K562 (cell line): ENCODE results near the gene COL26A1. TPM values are rescaled to one million over a fixed set of nuclear protein-coding genes. Genes with fewer than 3 reads are reported as not detected.

ENCODE experiments used
- ATAC-seq: fragments of 200-7000 bp; cut with Tn5 transposase; 3 replicates; pipeline ENCODE4 v1.9.1; 2020; ENCODE audit warnings: moderate library complexity
- Bru-seq: library from RNA; stranded (reverse); fragments of 400-500 nt; gene quantifications from one replicate; lab custom pipeline; 2021; lab: Mats Ljungman, UMichigan
- BruChase-seq, 2 experiments: library from RNA; stranded (reverse); fragments of 400-500 nt; gene quantifications; one replicate each; lab custom pipeline; 2021; lab: Mats Ljungman, UMichigan
- BruUV-seq: library from RNA; stranded (reverse); fragments of 400-500 nt; replicated peaks from 2 replicates; lab custom pipeline; 2021; lab: Mats Ljungman, UMichigan
- CTCF ChIA-PET: fragments of 300-600 bp; formaldehyde crosslinking; extraction: SDS; loops from one replicate; lab custom pipeline; 2021; ENCODE audit warnings: low intra/inter-chr PET ratio; lab: Yijun Ruan, JAX
- POLR2A ChIA-PET: fragments of 300-600, 350-650 bp; sonication (Branson Sonifier 250); formaldehyde crosslinking; extraction: SDS; loops from one replicate; lab custom pipeline; 2021; ENCODE audit warnings: antibody characterized with exemption, inconsistent platforms; lab: Yijun Ruan, JAX
- DNase-seq, 4 experiments: peaks; one replicate each; pipeline versions ENCODE4 v3.0.0 to v3.0.0-alpha.2; 2011 to 2018; ENCODE audit warnings: low spot score in 3 of 4, mixed read lengths in 3 of 4; ENCODE audit errors: extremely low read depth in 1 of 4
- FAIRE-seq: peaks from 2 replicates; lab custom pipeline; 2011; peaks lifted over from hg19 to GRCh38; lab: Jason Lieb, UNC
- H2AFZ ChIP-seq: 2 replicates; pipeline ENCODE4 v1.6.0; 2011; ENCODE audit warnings: low read depth, low read length, control low read depth, inconsistent platforms
- H3K27ac ChIP-seq: fragments of 200-600 bp; 3 replicates; pipeline ENCODE4 v1.8.0; 2011; ENCODE audit warnings: low read depth, mild to moderate bottlenecking, control low read depth, inconsistent platforms, low read length, moderate library complexity, mixed read lengths; ENCODE audit errors: extremely low read depth
- H3K27me3 ChIP-seq, 2 experiments: fragments of 300-600 bp in 1 of 2; 2 replicates in 1 of 2; 3 replicates in 1 of 2; pipeline versions ENCODE4 v1.6.0 to v1.8.0; 2011; ENCODE audit warnings: inconsistent platforms in 2 of 2, low read length in 2 of 2, mild to moderate bottlenecking in 1 of 2, mixed read lengths in 1 of 2, moderate library complexity in 1 of 2; ENCODE audit not compliant: control insufficient read depth in 2 of 2, insufficient read depth in 2 of 2
- H3K36me3 ChIP-seq: fragments of 300-600 bp; 3 replicates; pipeline ENCODE4 v1.8.0; 2011; ENCODE audit warnings: mild to moderate bottlenecking, low read length, inconsistent platforms; ENCODE audit not compliant: control insufficient read depth, insufficient read depth
- H3K4me1 ChIP-seq, 2 experiments: fragments of 200-600 bp in 1 of 2; replicated peaks in 1 of 2; 2 replicates in 1 of 2; 3 replicates in 1 of 2; pipeline versions ENCODE4 v1.5.1 to v1.8.0; 2011; ENCODE audit warnings: inconsistent platforms in 2 of 2, low read length in 2 of 2, mild to moderate bottlenecking in 1 of 2, mixed read lengths in 1 of 2, moderate library complexity in 1 of 2; ENCODE audit not compliant: control insufficient read depth in 2 of 2, insufficient read depth in 2 of 2
- H3K4me2 ChIP-seq: 2 replicates; pipeline ENCODE4 v1.6.1; 2011; ENCODE audit warnings: low read length, control low read depth, inconsistent platforms, mixed read lengths; ENCODE audit not compliant: insufficient read depth
- H3K4me3 ChIP-seq: fragments of 200-600 bp; sonication (generic), shearing (Covaris generic); 2 replicates; pipeline ENCODE4 v1.5.1; 2016; ENCODE audit warnings: control low read depth, inconsistent platforms
- H3K79me2 ChIP-seq: fragments of 200-600 bp; 3 replicates; pipeline ENCODE4 v1.8.0; 2011; ENCODE audit warnings: low read length, inconsistent platforms; ENCODE audit not compliant: control insufficient read depth, insufficient read depth
- H3K9ac ChIP-seq, 2 experiments: 2 replicates each; pipeline versions ENCODE4 v1.6.0 to v1.6.1; 2011; ENCODE audit warnings: low read depth in 2 of 2, low read length in 2 of 2, control low read depth in 1 of 2, inconsistent platforms in 1 of 2, mild to moderate bottlenecking in 1 of 2, mixed read lengths in 1 of 2; ENCODE audit not compliant: insufficient read depth in 1 of 2
- H3K9me1 ChIP-seq: one replicate; pipeline ENCODE4 v1.6.0; 2011; ENCODE audit warnings: inconsistent platforms, mild to moderate bottlenecking, low read length, moderate library complexity; ENCODE audit not compliant: control insufficient read depth, insufficient read depth
- H3K9me3 ChIP-seq: replicated peaks from 2 replicates; pipeline ENCODE4 v1.5.1; 2011; ENCODE audit warnings: low read depth, low read length, inconsistent platforms; ENCODE audit not compliant: control insufficient read depth, insufficient read depth
- H4K20me1 ChIP-seq: replicated peaks from 2 replicates; pipeline ENCODE4 v1.6.1; 2011; ENCODE audit warnings: low read length, inconsistent platforms, mixed read lengths; ENCODE audit not compliant: control insufficient read depth, insufficient read depth
- GABPB1 ChIP-seq: sonication (generic); formaldehyde crosslinking; IDR thresholded peaks from 2 replicates; pipeline ENCODE4 v1.8.0; 2022; ENCODE audit warnings: mild to moderate bottlenecking, missing genetic modification reagents
- SFPQ ChIP-seq: fragments of 200-400 bp; formaldehyde crosslinking; IDR thresholded peaks from 2 replicates; pipeline ENCODE4 v1.6.1; 2017; ENCODE audit warnings: mild to moderate bottlenecking, low read depth, low read length, moderate library complexity
- ZNF217 ChIP-seq: sonication (generic); formaldehyde crosslinking; IDR thresholded peaks from 2 replicates; pipeline ENCODE4 v1.8.0; 2022; ENCODE audit warnings: mild to moderate bottlenecking, missing genetic modification reagents
- ZNF57 ChIP-seq: fragments of 450-650 bp; formaldehyde crosslinking; IDR thresholded peaks from 2 replicates; pipeline ENCODE4 v1.4.0; 2020; ENCODE audit warnings: mild to moderate bottlenecking, moderate library complexity
- WGBS: fragments of 100-300 bp; shearing (Covaris generic); methylation state at CpG from one replicate; pipeline ENCODE4 v1.1.6; 2016; ENCODE audit warnings: low coverage, mixed read lengths; ENCODE audit not compliant: insufficient coverage; ENCODE audit errors: missing lambda C conversion rate; 5-methylcytosine and 5-hydroxymethylcytosine counted together
- in situ Hi-C: fragments of 300-500 bp; cut with MboI; formaldehyde crosslinking; loops from 4 replicates; pipeline ENCODE4 v1.15.0; 2018; ENCODE audit warnings: inconsistent platforms, mixed read lengths
- intact Hi-C: fragments of 100-400 bp; cut with micrococcal nuclease; formaldehyde crosslinking; loops from 2 replicates; pipeline ENCODE4 v1.14.2; 2022
- long read RNA-seq, 3 experiments: library from polyadenylated mRNA in 2 of 3; library from RNA in 1 of 3; unstranded in 2 of 3; stranded (forward) in 1 of 3; transcript quantifications; one replicate each; pipeline ENCODE4 v2.0.0, GENCODE V29; 2019 to 2022
- polyA minus RNA-seq, 3 experiments: library from RNA; depleted of rRNA, polyadenylated mRNA; stranded (reverse); fragments of >200 nt; gene quantifications; 2 replicates each; pipeline ENCODE4 v1.2.3, GENCODE V29; 2011
- polyA plus RNA-seq, 8 experiments: library from polyadenylated mRNA; depleted of rRNA in 4 of 8; stranded (reverse) in 5 of 8; unstranded in 3 of 8; fragments of >200 nt; fragmentation: Nextera tagmentation in 2 of 8; fragmentation: Illumina TruSeq in 1 of 8; extraction: Ambion mirVana in 2 of 8; extraction: Trizol in 1 of 8; gene quantifications; 2 replicates each; pipeline versions ENCODE4 v1.2.1 to v1.2.3, GENCODE V29; 2011 to 2014; ENCODE audit warnings: inconsistent platforms in 1 of 8, missing spikeins in 1 of 8
- total RNA-seq, 7 experiments: library from RNA; depleted of rRNA in 6 of 7; stranded (reverse); fragments of >200 nt in 6 of 7; fragmentation: Illumina TruSeq in 2 of 7; extraction: Trizol in 2 of 7; gene quantifications; 2 replicates each; pipeline versions ENCODE4 v1.2.1 to v1.2.3, GENCODE V29; 2011 to 2021; ENCODE audit warnings: low replicate concordance in 1 of 7

COL26A1 gene
- total RNA-seq (2011; cell fraction: chromatin; rRNA removed; ENCODE audit: low replicate concordance): not detected in 2 replicates
- total RNA-seq (2011; cell fraction: nucleolus; rRNA removed): not detected in 2 replicates
- total RNA-seq (2011; cell fraction: nucleoplasm; rRNA removed): not detected in 2 replicates
- total RNA-seq (2014; rRNA removed): 0.05 and 0.12 TPM in 2 replicates
- total RNA-seq (2014; rRNA removed; fragmentation: Illumina TruSeq; extraction: Trizol): not detected in 2 replicates
- total RNA-seq (2015; rRNA removed; fragmentation: Illumina TruSeq; extraction: Trizol): not detected in 2 replicates
- 0.09 and 0.16 TPM in 2 replicates for total RNA-seq (2021)
- polyA plus RNA-seq (2011; rRNA removed): 0.04 TPM in 1 of 2 replicates, not detected in the other
- 0.01 TPM in 1 of 2 replicates, not detected in the other for polyA plus RNA-seq (2011; cell fraction: cytosol; rRNA removed)
- 0.07 and 0.11 TPM in 2 replicates for polyA plus RNA-seq (2011; cell fraction: nucleus; rRNA removed)
- 0.17 and 0.50 TPM in 2 replicates for polyA plus RNA-seq (2012)
- polyA plus RNA-seq (2014; fragmentation: Illumina TruSeq; extraction: Trizol): 0.39 TPM in 1 of 2 replicates, not detected in the other
- polyA plus RNA-seq (2014; fragmentation: Nextera tagmentation; extraction: Ambion mirVana): not detected
- polyA plus RNA-seq (2014; rRNA removed): 0.04 TPM in 1 of 2 replicates, not detected in the other
- polyA minus RNA-seq (2011; rRNA and poly(A)+ RNA removed): not detected in 2 replicates
- not detected in 2 replicates for polyA minus RNA-seq (2011; cell fraction: cytosol; rRNA and poly(A)+ RNA removed)
- not detected in 2 replicates for polyA minus RNA-seq (2011; cell fraction: nucleus; rRNA and poly(A)+ RNA removed)
- percentile 24 among the genes with signal in this experiment for Bru-seq, nascent RNA
- BruChase-seq, experiment 1, labeled RNA remaining after a 2-hour chase: percentile 25 among the genes with signal in this experiment
- BruChase-seq, experiment 2, labeled RNA remaining after a 6-hour chase: percentile 24 among the genes with signal in this experiment
- long read RNA-seq, experiment 1: 0 reads
- long read RNA-seq, experiment 2, partial matches to known transcripts: 0 of 1 reads
- long read RNA-seq, experiment 2, other reads (novel, unspliced or antisense): 1 of 1 reads
- long read RNA-seq, experiment 3: 0 reads

GRCh38 chr7:101362334-101363195 is at the start of gene COL26A1:
Gene COL26A1, plus strand, starts transcription at chr7:101362875. Its CDS starts 158 bp downstream, at chr7:101363033.
- FAIRE-seq: no peak
- peak in 1 of 4 experiments; percentile 8 for DNase-seq
- Histone ChIP-seq H3K27ac (no peak within 1 kb of the TSS), H3K9me1 (no peaks in the 10 kb centered on the region), H2AFZ (peak within 1 kb of the TSS; percentile 85), H3K4me2 (peak within 1 kb of the TSS; percentile 37), H3K9me3 (no peaks in the 10 kb centered on the region), H4K20me1 (no peaks in the 10 kb centered on the region; the same call in 1 of the 2 replicates), H3K4me3 (no peak within 1 kb of the TSS; the same call in 1 of the 2 replicates), H3K9ac (peak within 1 kb of the TSS in 1 of 2 experiments; percentile 77; a peak in 2 of 4 replicates), H3K27me3 (peaks cover 9 to 24% of the 10 kb centered on the region in 2 experiments; a peak in 2 of 5 replicates), H3K36me3 (no peaks in the 10 kb centered on the region), H3K79me2 (no peaks in the 10 kb centered on the region), H3K4me1 (peaks cover 0 to 12% of the 10 kb centered on the region in 2 experiments; a peak in 2 of 5 replicates)
- CTCF ChIA-PET: interaction anchor here (0.9 to 2.8 kb wide), 4 partner anchors 145 to 176 kb away, joined by 4 to 19 read pairs (median 6); no protein-coding TSS in a partner anchor
- POLR2A ChIA-PET: interaction anchor here (0.5 to 1.3 kb wide), 3 partner anchors 10 to 23 kb away, joined by 3 read pairs; no protein-coding TSS in a partner anchor
- WGBS: 46% methylated on average over 61 of the region's 76 CpGs
- BruUV-seq: no TSS peak
- ATAC-seq: no peak; the same call in 2 of the 3 replicates
- in situ Hi-C loops (no loop called here), intact Hi-C loops (loop anchor here (10.0 kb wide), 1 partner anchor 52 kb away; no protein-coding TSS in a partner anchor)
- TF ChIP-seq SFPQ: no peak
- TF ChIP-seq GABPB1: no peak
- no peak for TF ChIP-seq ZNF217 (CRISPR knock-in tag)
- no peak for TF ChIP-seq ZNF57
